ENCODE measurements around the gene S1PR2.
"Not testable (repeated sequence)": the region's sequence is repeated elsewhere in the genome, so short reads cannot be mapped to it uniquely, and the experiment has no call there.

Gene S1PR2

GRCh38 chr19:10254244-10254643 lies 23.1 kb upstream of the S1PR2 start:
- no peak for DNase-seq (ENCODE audit: low read depth in 2 of 2)

- DNase-seq (ENCODE audit: low read depth in 2 of 2): no peak
These were observed 21.6 kb upstream of the S1PR2 start for GRCh38 chr19:10252707-10253106.

DNA sequence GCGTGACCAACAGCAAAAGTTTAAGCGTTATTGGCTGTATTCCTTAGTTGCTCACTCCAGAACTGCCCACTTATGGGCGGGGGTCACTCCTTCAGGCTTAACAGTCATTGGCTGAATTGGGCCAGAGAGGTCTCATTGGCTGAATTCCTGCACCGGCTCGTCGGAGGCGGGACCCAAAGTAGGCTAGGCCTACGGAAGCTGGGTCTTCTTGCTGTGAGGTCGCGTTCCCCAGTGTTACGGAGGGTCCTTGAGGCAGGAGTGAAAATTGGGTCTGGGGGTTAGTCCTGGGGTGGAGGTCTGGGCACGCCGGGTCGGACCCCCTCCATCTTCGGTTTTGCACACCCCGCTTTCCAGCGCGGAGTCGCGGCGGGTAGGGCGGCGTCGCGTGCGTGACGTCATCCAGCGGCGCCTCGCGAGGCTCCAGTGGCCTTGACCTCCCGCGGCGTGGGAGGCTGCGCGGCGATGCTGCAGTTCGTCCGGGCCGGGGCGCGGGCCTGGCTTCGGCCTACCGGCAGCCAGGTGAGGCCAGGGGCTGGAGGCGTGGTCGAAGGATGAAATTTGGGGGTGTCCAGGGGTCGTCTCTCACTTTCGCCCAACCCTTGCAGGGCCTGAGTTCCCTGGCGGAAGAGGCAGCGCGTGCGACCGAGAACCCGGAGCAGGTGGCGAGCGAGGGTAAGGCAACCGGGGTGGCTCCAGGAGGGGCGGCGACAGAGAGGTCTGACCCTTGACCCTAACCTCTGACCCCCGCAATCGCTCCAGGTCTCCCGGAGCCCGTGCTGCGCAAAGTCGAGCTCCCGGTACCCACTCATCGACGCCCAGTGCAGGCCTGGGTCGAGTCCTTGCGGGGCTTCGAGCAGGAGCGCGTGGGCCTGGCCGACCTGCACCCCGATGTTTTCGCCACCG lies 20.9 kb upstream of the S1PR2 start, which contains the start of gene MRPL4:
TSS of gene MRPL4 (plus strand) at position 423 of the 903 bp plus-strand sequence. CDS start at position 463, 40 bp downstream.
- peak; percentile 88 to 97 for DNase-seq (ENCODE audit: low read depth in 2 of 2)

GRCh38 chr19:10246511-10246910 lies 15.4 kb upstream of the S1PR2 start:
- no peak for DNase-seq (ENCODE audit: low read depth in 2 of 2)

GRCh38 chr19:10245189-10245939 lies 14.2 kb upstream of the S1PR2 start:
- DNase-seq (ENCODE audit: low read depth in 2 of 2): no peak

GRCh38 chr19:10243606-10244005 lies 12.5 kb upstream of the S1PR2 start:
- no peak for DNase-seq (ENCODE audit: low read depth in 2 of 2)

DNA sequence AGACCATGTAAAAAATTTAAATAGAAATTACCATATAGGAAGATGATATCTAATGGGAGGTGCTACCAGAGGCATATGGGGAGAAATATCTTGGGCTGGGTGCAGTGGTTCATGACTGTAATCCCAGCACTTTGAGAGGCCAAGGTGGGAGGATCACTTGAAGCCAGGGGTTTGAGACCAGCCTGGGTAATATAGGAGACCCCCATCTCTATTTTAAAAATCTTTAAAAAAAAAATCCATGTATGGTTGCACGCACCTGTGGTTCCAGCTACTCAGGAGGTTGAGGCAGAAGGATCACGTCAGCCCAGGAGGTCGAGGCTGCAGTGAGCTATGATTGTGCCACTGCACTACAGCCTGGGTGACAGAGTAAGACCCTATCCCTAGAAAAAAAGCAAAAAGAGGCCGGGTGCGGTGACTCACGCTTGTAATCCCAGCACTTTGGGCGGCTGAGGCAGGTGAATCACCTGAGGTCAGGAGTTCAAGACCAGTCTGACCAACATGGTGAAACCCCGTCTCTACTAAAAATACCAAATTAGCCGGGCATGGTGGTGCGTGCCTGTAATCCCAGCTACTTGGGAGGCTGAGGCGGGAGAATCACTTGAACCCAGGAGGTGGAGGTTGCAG lies 10.8 kb upstream of the S1PR2 start:
- DNase-seq (ENCODE audit: low read depth in 2 of 2): not testable (repeated sequence)

DNA sequence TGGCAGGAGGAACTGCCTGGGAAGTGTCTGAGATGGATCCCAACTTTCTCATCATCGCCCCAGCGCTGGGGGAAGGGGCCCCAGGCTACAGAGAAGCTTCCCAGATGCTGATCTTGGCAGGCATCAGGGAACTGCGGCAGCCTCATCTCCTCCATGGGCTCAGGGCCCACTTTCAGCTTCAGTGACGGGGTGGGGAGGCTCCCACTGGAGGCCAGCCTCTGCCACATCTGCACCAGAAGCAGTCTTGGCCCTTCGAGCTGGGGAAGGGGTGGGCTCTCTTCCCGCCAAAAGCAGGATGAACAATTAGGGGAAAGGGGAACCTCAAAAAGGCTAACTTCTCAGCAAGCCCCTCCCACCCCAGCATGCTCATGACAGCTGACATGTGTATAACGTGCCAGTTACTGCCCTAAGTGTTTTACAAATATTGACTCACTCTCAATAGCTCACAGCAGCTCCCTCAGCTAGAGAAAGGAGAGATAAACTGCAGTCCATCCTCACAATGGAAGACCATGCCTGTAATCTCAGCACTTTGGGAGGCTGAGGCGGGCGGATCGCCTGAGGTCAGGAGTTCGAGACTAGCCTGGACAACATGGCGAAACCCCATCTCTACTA lies 7.1 kb upstream of the S1PR2 start:
- DNase-seq (ENCODE audit: low read depth in 2 of 2): no peak

DNA sequence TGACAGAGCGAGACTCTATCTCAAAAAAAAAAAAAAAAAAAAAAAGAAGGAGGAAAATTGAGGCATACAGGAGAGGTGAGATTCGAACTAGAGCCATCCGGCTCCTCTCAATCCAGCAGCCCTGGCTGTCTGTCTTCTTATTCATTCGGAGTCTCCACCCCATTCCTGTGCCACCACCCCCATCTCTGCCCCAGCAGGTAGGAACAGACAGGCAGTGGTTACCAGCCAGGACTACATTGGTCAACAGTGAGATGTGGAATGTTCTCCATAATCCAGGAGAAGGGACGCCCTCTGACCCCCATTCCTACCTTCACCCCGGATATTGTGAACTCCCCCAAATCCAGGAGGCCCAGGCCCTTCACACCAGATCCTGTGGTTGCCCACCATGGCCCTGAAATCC lies 6.6 kb upstream of the S1PR2 start:
- no peak for DNase-seq (ENCODE audit: low read depth in 2 of 2)

GRCh38 chr19:10235409-10235808 lies 4.3 kb upstream of the S1PR2 start:
- not testable (repeated sequence) for DNase-seq (ENCODE audit: low read depth in 2 of 2)

DNA sequence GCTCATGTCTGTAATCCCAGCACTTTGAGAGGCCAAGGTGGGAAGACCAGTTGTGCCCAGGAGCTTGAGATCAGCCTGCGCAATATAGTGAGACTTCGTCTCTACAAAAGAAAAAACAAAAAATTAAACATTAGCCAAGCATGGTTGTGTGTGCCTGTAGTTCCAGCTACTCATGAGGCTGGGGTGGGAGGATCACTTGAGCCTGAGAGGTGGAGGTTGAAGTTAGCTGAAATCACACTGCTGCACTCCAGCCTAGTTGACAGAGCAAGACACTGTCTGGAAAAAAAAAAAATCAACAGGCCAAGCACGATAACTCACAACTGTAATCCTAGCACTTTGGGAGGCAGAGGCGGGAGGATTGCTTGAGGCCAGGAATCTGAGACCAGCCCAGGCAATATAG lies 3.9 kb upstream of the S1PR2 start:
- DNase-seq (ENCODE audit: low read depth in 2 of 2): no peak

GRCh38 chr19:10233946-10234345 lies 2.8 kb upstream of the S1PR2 start:
- no peak for DNase-seq (ENCODE audit: low read depth in 2 of 2)

GRCh38 chr19:10231612-10232228 lies 589 bp upstream of the S1PR2 start:
- DNase-seq (ENCODE audit: low read depth in 2 of 2): no peak

- DNase-seq (ENCODE audit: low read depth in 2 of 2): peak; percentile 24 to 47
These were observed 814 bp downstream of the S1PR2 start for GRCh38 chr19:10230173-10230860.

DNA sequence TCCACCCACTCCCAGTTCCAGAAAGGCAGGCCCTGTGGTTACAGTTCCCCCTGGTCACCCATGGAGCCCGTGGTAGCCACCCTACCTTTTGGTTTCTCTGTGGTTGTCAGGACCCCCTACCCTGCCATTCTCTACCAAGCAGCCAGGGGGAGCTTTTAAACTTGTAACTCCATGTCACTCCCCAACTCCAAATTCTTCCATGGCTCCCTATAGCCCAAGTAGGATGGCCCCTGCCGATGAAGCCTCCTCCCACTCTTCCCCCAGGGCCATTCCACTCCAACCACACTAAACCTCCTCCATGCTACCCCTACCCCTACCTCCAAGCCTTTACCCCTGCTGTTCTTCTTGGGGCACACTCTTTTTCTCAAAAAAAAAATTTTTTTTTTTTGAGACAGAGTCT lies 2.2 kb downstream of the S1PR2 start:
- peak in 1 of 2 experiments; percentile 20 for DNase-seq (ENCODE audit: low read depth in 2 of 2)

- DNase-seq (ENCODE audit: low read depth in 2 of 2): no peak
These were observed 2.7 kb downstream of the S1PR2 start for GRCh38 chr19:10228393-10228792.

DNA sequence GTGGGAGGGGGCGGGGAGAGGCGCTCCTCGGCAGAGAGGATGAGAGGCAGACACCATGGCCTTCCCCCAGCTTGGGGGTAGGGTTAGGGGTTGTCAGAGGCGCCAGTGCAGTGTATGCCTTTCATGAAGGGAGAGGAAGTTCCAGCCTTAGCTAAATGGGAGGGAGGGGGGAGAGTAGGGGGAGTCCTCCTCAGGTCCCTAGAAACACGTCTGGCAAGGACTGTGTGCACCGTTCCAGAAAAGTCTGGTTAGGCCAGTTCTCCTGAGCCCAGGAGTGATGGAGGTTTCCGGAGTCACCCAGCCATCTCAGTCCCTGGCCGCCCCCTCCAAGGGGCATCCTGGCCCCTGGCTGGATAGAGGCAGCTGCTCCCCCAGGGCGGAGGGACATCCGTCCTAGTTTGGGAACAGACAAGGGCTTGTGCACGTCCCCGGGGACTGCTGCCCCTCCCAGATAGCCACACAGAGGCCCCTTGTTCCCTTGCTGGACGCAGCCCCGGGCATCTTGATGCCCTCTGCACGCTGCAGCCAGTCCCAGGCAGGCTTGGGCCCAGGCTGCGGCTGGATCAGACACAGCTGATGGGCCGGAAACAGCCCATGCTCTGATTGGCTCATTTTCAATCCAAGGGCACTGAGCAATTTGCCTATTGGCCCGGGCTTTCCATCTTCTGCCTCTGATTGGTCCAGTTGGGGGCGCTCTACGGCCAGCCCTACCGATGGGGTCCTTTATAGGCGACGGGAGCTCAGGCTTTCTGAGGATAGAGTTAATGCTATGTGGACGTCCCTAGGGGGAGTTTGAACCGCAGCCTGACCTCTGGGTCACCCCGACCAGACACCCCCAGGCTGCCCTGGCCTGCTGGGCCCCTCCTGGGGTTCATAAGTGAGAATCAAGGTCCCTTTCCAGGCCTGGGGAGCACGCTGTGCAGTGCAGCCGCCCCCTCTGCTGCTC lies 3.8 kb downstream of the S1PR2 start:
- no peak for DNase-seq (ENCODE audit: low read depth in 2 of 2)

DNA sequence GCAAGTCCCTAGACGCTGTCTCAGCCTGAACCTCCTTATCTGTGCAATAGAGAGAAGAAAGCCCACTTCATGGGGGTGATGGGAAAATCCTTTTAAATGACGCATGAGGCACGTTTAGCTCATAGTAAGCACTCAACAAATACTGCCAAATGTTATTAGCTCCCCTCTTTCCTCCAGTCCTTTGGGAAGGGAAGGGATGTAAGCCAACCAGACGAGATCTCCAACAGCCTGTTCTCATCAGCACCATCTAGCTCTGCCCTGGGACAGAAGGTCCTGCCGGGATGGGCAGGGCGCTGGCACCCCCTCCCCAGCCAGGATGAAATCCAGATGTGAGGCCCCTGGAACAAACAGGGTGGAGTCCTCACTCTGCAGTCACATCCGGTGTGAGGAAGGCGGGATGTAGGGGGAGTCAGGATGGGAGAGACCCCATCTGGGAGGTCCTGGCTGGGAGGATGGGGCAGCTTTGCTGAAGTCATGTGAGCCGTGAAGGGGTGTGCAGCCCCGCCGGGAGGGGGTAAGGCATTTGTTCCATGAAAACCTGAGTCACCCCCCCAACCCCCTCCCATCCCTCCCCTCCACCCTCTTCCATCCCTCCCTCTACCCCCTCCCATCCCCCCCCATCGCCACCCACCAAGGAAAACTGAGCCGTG lies 4.6 kb downstream of the S1PR2 start:
- no peak for DNase-seq (ENCODE audit: low read depth in 2 of 2)

GRCh38 chr19:10226021-10226375 lies 5.1 kb downstream of the S1PR2 start:
- DNase-seq (ENCODE audit: low read depth in 2 of 2): no peak
